ENCODE data around the gene GRK5. TPM values are rescaled to one million over a fixed set of nuclear protein-coding genes. Genes with fewer than 3 reads are reported as not detected.

GRK5 gene
- polyA plus RNA-seq (2011; rRNA removed) (14.7 and 20.8 TPM in 2 replicates), polyA minus RNA-seq (2011; rRNA and poly(A)+ RNA removed) (7.6 and 8.3 TPM in 2 replicates)

DNA sequence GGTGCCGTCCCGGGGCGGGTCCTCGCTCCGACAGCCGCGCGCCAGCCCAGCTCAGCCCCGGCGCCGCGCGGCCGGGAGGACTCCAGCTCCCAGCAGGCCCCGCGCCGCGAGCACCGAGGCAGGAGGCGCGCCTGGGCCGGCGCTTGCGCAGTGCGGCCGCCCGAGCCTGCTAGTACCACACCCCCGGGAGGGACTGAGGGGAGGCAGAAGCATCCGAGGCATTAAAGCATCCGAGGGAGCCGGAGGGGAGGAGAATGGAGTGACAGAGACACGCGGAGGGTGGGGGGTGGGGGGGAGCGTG lies at the start of gene GRK5:
GRK5 (plus strand) TSS at position 206 of the 301 bp plus-strand sequence. CDS start 347 bp downstream, outside the sequence.
- TF ChIP-seq, protein P1, sequence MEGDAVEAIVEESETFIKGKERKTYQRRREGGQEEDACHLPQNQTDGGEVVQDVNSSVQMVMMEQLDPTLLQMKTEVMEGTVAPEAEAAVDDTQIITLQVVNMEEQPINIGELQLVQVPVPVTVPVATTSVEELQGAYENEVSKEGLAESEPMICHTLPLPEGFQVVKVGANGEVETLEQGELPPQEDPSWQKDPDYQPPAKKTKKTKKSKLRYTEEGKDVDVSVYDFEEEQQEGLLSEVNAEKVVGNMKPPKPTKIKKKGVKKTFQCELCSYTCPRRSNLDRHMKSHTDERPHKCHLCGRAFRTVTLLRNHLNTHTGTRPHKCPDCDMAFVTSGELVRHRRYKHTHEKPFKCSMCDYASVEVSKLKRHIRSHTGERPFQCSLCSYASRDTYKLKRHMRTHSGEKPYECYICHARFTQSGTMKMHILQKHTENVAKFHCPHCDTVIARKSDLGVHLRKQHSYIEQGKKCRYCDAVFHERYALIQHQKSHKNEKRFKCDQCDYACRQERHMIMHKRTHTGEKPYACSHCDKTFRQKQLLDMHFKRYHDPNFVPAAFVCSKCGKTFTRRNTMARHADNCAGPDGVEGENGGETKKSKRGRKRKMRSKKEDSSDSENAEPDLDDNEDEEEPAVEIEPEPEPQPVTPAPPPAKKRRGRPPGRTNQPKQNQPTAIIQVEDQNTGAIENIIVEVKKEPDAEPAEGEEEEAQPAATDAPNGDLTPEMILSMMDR (IDR thresholded peaks at IDR 0.05; ENCODE audit: insufficient read depth, low read depth, low read length), result no peak
- peak; percentile 91 for DNase-seq (ENCODE audit: low read depth)
- ChIA-PET CTCF (interaction anchor here (0.6 to 5.9 kb wide), 47 partner anchors 9 to 714 kb away, joined by 3 to 65 read pairs (median 5); partner anchors contain the start of gene RGS10), POLR2A (interaction anchor here (0.7 to 0.9 kb wide), 2 partner anchors 66 to 519 kb away, joined by 3 read pairs; partner anchors contain the start of gene INPP5F)
- Histone ChIP-seq H3K27me3 (ENCODE audit: control insufficient read depth, insufficient read depth, low read length) (no peaks in the 10 kb centered on the region), H3K4me3 (ENCODE audit: low read depth, low read length) (peak within 1 kb of the TSS; percentile 91), H3K36me3 (ENCODE audit: control insufficient read depth, insufficient read depth, low read length) (no peaks in the 10 kb centered on the region)

DNA sequence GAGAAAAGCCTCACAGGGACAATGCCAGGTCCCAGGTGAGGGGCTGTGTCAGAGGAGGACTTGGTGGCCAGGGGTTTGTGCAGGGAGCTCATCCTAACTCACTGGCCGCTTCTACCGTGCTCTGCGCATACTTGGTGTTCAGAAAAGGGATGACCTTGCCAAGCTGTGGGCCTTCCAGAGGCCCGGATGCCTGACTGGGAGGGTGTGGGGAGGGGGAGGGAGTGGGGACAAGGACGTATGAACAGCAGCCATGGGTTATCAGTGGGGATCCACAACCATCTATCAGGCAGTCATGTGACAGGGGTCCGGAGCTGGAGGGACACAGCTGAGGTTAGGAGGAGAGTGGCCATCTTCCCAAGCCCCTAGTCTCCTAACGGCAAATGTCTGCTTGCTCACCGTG lies 48.0 kb upstream of the GRK5 start:
- Histone ChIP-seq H3K36me3 (ENCODE audit: control insufficient read depth, insufficient read depth, low read length) (peaks cover 16% of the 10 kb centered on the region), H3K4me3 (ENCODE audit: low read depth, low read length) (no peak overlapping the region), H3K27me3 (ENCODE audit: control insufficient read depth, insufficient read depth, low read length) (no peaks in the 10 kb centered on the region)
- ChIA-PET CTCF (interaction anchor here (2.2 kb wide), 1 partner anchor 20 kb away, joined by 7 read pairs; no protein-coding TSS in a partner anchor), POLR2A (no interaction called here)
- TF ChIP-seq, protein P1 (IDR thresholded peaks at IDR 0.05; ENCODE audit: insufficient read depth, low read depth, low read length), result no peak
- DNase-seq (ENCODE audit: low read depth), result no peak

DNA sequence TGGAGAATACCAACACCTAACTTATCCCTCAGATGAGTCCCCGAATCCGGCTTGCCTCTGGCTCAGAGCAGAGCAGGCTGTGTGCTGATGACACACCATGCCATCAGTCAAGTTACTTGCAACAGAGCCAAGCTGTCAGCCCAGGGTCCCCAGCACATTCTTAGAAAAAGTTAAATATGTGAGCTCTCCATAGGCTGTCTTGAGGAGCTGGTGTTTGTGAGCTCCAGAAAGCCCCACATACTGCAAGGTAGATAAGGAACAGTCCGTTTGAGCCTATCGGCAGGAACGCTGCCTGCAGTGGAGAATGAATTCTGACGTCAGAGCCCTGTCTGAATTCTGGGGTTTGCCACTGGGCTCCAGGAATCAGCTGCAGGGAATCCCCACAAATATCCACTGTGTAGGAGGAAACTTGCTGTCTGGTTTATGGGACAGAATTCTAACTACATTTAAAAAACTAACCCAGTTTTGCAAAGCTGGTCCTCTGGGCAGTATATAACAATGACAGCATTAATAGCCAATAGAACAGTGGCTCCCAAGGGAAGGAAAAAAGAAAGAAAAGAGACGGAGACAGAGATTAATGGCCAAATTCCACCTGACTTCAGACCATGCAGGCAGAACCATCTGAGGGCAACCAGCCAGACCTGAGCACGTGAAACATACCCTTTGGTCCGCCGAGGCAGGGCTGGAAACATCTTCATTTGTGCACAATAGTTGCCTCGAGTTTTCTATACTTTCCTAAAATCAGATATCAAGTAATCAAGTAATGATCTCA lies 45.5 kb upstream of the GRK5 start:
- POLR2A ChIA-PET, result no interaction called here
- CTCF ChIA-PET, result no interaction called here
- Histone ChIP-seq H3K27me3 (ENCODE audit: control insufficient read depth, insufficient read depth, low read length) (no peaks in the 10 kb centered on the region), H3K36me3 (ENCODE audit: control insufficient read depth, insufficient read depth, low read length) (peaks cover 9% of the 10 kb centered on the region), H3K4me3 (ENCODE audit: low read depth, low read length) (no peak overlapping the region)
- DNase-seq (ENCODE audit: low read depth), result no peak
- TF ChIP-seq, protein P1 (IDR thresholded peaks at IDR 0.05; ENCODE audit: insufficient read depth, low read depth, low read length), result no peak

DNA sequence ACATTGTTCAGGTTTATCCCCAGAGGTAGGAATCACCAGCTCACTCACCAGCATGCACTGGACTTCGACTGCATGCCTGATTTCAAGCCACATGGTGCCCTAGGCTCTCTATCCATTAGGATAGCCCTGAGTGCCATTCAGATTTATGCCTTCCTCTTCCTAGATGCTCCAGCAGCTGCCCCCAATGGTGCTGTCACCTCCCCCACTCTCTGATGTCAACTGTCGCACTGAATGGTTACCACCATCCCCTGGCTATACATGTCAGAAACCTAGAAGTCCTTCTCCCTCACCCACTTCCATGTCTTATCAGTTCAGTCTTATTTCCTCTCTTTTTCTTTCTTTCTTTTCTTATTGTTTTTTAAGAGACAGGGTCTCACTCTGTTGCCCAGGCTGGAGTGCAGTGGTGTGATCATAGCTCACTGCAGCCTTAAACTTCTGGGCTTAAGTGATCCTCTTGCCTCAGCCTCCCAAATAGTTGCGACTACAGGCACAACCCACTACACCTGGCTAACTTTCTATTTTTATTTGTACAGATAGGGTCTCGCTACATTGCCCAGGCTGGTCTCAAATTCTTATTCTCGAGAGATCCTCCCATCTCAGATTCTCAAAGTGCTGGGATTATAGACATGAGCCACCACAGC lies 44.8 kb upstream of the GRK5 start:
- CTCF ChIA-PET, result no interaction called here
- POLR2A ChIA-PET, result no interaction called here

More for the DNA sequence above, 44.8 kb upstream of the GRK5 start:
- no peaks in the 10 kb centered on the region for H3K27me3 ChIP-seq (ENCODE audit: control insufficient read depth, insufficient read depth, low read length)
- H3K36me3 ChIP-seq (ENCODE audit: control insufficient read depth, insufficient read depth, low read length), result peaks cover 9% of the 10 kb centered on the region
- no peak overlapping the region for H3K4me3 ChIP-seq (ENCODE audit: low read depth, low read length)
- TF ChIP-seq, protein P1 (IDR thresholded peaks at IDR 0.05; ENCODE audit: insufficient read depth, low read depth, low read length), result no peak
- no peak for DNase-seq (ENCODE audit: low read depth)

Data from BJ (cell line).